ENCODE measurements around the gene FPGS. TPM values are rescaled to one million over a fixed set of nuclear protein-coding genes. Genes with fewer than 3 reads are reported as not detected.

FPGS gene
- total RNA-seq, 1 experiment from 2014 or later = 70.6 TPM

GRCh38 chr9:127816362-127816725, 13.7 kb downstream of the FPGS start:
- no peak overlapping the region for H3K4me3 ChIP-seq (replicated peaks in 1 of 2; ENCODE audit: low read depth in 1 of 2, low read length in 2 of 2)
- ChIA-PET CTCF (no interaction called here), RAD21 (ENCODE audit: low non-redundant PET in 1 of 2, low total read pairs in 2 of 2, uncharacterized antibody in 2 of 2, unreplicated experiment in 2 of 2) (no interaction called here), POLR2A (no interaction called here)
- H3K27ac ChIP-seq (ENCODE audit: low read depth, low read length) = no peak overlapping the region
- no peak overlapping the region for H3K4me2 ChIP-seq (ENCODE audit: low read length)
- ATAC-seq (0 out of 2 replicates have a peak, but pooled peaks have one; percentile 4), DNase-seq (ENCODE audit: low read depth, low spot score) (no peak)
- no peaks in the 10 kb centered on the region for H3K4me1 ChIP-seq (ENCODE audit: control insufficient read depth in 1 of 2, insufficient read depth in 2 of 2, low read length in 2 of 2)
- H3K79me2 ChIP-seq (ENCODE audit: insufficient read depth, low read length) = no peaks in the 10 kb centered on the region
- BruUV-seq (replicated peaks) = no TSS peak
- H3K36me3 ChIP-seq (ENCODE audit: control insufficient read depth in 1 of 2, insufficient read depth in 2 of 2, low read length in 2 of 2) = peaks cover 20 to 23% of the 10 kb centered on the region in 2 experiments; a peak in 3 of 4 replicates
- no peak overlapping the region for H3K9ac ChIP-seq (ENCODE audit: low read length)
- intact Hi-C loops (cut with micrococcal nuclease) = no loop called here
- H3K9me2 ChIP-seq (ENCODE audit: insufficient read depth) = no peaks in the 10 kb centered on the region
- no peak for TF ChIP-seq EZH2phosphoT487 (IDR thresholded peaks at IDR 0.05; ENCODE audit: borderline replicate concordance)
- TF ChIP-seq CBX3 (IDR thresholded peaks at IDR 0.05; ENCODE audit: low read depth) = no peak
- H3K27me3 ChIP-seq (ENCODE audit: insufficient read depth, low read length) = no peaks in the 10 kb centered on the region
- H2AFZ ChIP-seq (ENCODE audit: low read depth, low read length, poor library complexity, severe bottlenecking) = no peak overlapping the region
- H3K9me3 ChIP-seq (ENCODE audit: control insufficient read depth in 1 of 2, insufficient read depth in 1 of 2, low read depth in 1 of 2, low read length in 2 of 2) = no peaks in the 10 kb centered on the region
- H4K20me1 ChIP-seq (ENCODE audit: insufficient read depth) = no peaks in the 10 kb centered on the region

- Histone ChIP-seq H3K4me3 (replicated peaks in 1 of 2; ENCODE audit: low read depth in 1 of 2, low read length in 2 of 2) (no peak overlapping the region), H3K36me3 (ENCODE audit: control insufficient read depth in 1 of 2, insufficient read depth in 2 of 2, low read length in 2 of 2) (peaks cover 20 to 22% of the 10 kb centered on the region in 2 experiments; a peak in 3 of 4 replicates), H2AFZ (ENCODE audit: low read depth, low read length, poor library complexity, severe bottlenecking) (no peak overlapping the region), H3K4me2 (ENCODE audit: low read length) (no peak overlapping the region), H3K9ac (ENCODE audit: low read length) (no peak overlapping the region), H3K9me2 (ENCODE audit: insufficient read depth) (no peaks in the 10 kb centered on the region), H3K4me1 (ENCODE audit: control insufficient read depth in 1 of 2, insufficient read depth in 2 of 2, low read length in 2 of 2) (no peaks in the 10 kb centered on the region), H3K27ac (ENCODE audit: low read depth, low read length) (no peak overlapping the region), H4K20me1 (ENCODE audit: insufficient read depth) (no peaks in the 10 kb centered on the region), H3K27me3 (ENCODE audit: insufficient read depth, low read length) (no peaks in the 10 kb centered on the region), H3K9me3 (ENCODE audit: control insufficient read depth in 1 of 2, insufficient read depth in 1 of 2, low read depth in 1 of 2, low read length in 2 of 2) (no peaks in the 10 kb centered on the region), H3K79me2 (ENCODE audit: insufficient read depth, low read length) (no peaks in the 10 kb centered on the region)
- RAD21 ChIA-PET (ENCODE audit: low non-redundant PET in 1 of 2, low total read pairs in 2 of 2, uncharacterized antibody in 2 of 2, unreplicated experiment in 2 of 2) = no interaction called here
- no peak for TF ChIP-seq ZNF274 (IDR thresholded peaks at IDR 0.05; ENCODE audit: low read depth, low read length)
- no peak for TF ChIP-seq RAD21 (IDR thresholded peaks at IDR 0.05; ENCODE audit: low read depth)
- no peak for TF ChIP-seq FOSL1 (IDR thresholded peaks at IDR 0.05; ENCODE audit: low read depth)
- TF ChIP-seq SP1 (IDR thresholded peaks at IDR 0.05; ENCODE audit: low read depth) = no peak
- CTCF ChIA-PET = no interaction called here
- 0 out of 2 replicates have a peak, but pooled peaks have one; percentile 7 for ATAC-seq
- DNase-seq (ENCODE audit: low read depth, low spot score) = no peak
- POLR2A ChIA-PET = no interaction called here
- no TSS peak for BruUV-seq (replicated peaks)
- intact Hi-C loops (cut with micrococcal nuclease) = no loop called here
These were observed 14.0 kb downstream of the FPGS start for GRCh38 chr9:127816728-127817127.
